ENCODE measurements around the gene ST6GALNAC3. TPM values are rescaled to one million over a fixed set of nuclear protein-coding genes. Genes with fewer than 3 reads are reported as not detected.

Gene ST6GALNAC3
- total RNA-seq, 1 donor from 2014 or later, result 5.6 TPM

DNA sequence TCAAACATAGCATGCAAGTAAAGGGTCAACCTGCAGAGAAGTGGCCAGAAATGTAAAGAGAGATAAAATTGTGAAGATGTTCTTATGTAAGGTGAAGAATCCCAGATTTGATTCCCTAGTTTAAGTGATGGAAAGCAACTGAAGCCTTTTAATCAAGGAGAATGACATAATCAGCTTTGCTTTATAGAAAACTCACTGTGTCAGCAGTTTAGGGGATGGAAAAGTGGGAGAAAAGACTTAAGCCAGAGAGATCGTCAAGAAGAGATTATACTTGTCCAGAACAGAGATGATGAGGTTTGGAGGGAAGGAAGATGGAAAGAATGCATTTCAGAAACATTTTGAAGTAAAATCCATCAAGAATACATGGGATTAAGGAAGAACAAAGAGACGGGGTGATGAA, 517.4 kb downstream of the ST6GALNAC3 start:
- intact Hi-C loops (cut with DNase I), result no loop called here
- no peaks in the 10 kb centered on the region for H3K9me3 ChIP-seq
- H3K36me3 ChIP-seq, result no peaks in the 10 kb centered on the region
- no peaks in the 10 kb centered on the region for H3K27me3 ChIP-seq
- H3K4me3 ChIP-seq, result no peak overlapping the region
- H3K27ac ChIP-seq, result no peak overlapping the region
- H3K4me1 ChIP-seq, result no peaks in the 10 kb centered on the region
- TF ChIP-seq, protein P1, sequence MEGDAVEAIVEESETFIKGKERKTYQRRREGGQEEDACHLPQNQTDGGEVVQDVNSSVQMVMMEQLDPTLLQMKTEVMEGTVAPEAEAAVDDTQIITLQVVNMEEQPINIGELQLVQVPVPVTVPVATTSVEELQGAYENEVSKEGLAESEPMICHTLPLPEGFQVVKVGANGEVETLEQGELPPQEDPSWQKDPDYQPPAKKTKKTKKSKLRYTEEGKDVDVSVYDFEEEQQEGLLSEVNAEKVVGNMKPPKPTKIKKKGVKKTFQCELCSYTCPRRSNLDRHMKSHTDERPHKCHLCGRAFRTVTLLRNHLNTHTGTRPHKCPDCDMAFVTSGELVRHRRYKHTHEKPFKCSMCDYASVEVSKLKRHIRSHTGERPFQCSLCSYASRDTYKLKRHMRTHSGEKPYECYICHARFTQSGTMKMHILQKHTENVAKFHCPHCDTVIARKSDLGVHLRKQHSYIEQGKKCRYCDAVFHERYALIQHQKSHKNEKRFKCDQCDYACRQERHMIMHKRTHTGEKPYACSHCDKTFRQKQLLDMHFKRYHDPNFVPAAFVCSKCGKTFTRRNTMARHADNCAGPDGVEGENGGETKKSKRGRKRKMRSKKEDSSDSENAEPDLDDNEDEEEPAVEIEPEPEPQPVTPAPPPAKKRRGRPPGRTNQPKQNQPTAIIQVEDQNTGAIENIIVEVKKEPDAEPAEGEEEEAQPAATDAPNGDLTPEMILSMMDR (IDR thresholded peaks at IDR 0.05), result no peak
- DNase-seq (no peak), ATAC-seq (no peak)

DNA sequence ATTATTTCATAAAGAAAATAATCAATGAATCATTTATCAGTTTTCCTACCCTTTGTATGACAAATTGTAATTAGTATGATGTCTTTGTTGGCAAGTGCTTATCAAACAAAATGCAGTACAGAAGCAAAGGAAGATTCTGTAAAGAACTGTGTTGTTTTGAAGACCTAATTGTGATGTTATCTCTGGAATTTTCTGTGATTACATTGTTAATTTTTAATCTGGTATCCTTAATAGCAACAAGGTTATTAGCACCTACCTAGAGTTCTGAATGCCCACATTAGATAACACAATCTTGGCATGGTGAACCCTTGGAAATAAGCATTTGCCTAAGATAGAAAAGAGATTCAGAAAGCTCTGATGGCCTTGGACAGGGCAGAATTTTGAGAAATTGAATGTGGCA, 518.6 kb downstream of the ST6GALNAC3 start:
- H3K4me1 ChIP-seq, result no peaks in the 10 kb centered on the region
- no peaks in the 10 kb centered on the region for H3K27me3 ChIP-seq
- DNase-seq, result no peak
- TF ChIP-seq, protein P1 (IDR thresholded peaks at IDR 0.05), result no peak
- no peak overlapping the region for H3K27ac ChIP-seq
- intact Hi-C loops (cut with DNase I), result no loop called here
- no peak for ATAC-seq
- H3K9me3 ChIP-seq, result no peaks in the 10 kb centered on the region
- no peak overlapping the region for H3K4me3 ChIP-seq
- H3K36me3 ChIP-seq, result no peaks in the 10 kb centered on the region

DNA sequence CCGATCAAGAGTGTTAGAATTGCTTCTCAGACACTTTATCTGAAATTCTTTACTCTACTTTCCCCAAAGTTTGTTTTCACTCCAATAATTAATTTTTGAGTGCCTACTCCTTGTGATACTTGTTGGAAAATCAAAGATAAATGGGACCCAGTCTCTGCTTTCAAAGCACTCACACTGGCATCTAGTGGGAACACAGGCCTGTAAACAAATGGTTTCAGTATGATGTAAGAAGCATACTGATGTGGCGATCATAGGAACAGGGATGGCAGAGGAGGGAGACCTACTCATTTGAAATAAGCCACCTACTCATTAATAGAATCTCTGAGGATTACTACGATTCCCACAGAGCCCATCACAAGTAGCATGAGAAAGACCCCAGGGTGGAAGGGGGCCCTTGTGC, 519.1 kb downstream of the ST6GALNAC3 start:
- H3K36me3 ChIP-seq, result no peaks in the 10 kb centered on the region
- TF ChIP-seq, protein P1 (IDR thresholded peaks at IDR 0.05), result no peak
- no peaks in the 10 kb centered on the region for H3K9me3 ChIP-seq
- no peaks in the 10 kb centered on the region for H3K4me1 ChIP-seq
- ATAC-seq (peak; percentile 90), DNase-seq (no peak)
- H3K4me3 ChIP-seq, result no peak overlapping the region
- H3K27me3 ChIP-seq, result no peaks in the 10 kb centered on the region
- intact Hi-C loops (cut with DNase I), result no loop called here
- H3K27ac ChIP-seq, result no peak overlapping the region

DNA sequence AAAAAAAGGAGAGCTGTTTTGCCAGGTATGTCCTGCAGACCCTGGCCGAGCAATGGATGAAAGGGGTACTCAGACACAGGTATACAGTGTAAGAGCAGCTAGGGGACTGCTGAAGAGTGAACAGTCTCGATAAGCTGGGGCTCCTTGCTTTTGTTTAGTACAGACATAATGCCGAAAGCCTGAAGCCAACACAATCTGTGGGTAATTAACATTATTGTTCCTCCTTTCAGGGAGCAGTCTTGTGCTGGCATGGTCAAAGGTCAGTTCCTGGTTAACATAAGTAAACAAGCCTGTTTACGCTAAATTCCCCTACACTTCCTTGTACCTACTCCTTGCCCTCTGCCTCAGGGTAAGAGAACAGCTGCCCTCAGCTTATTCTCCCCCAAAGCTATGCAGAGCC, 520.5 kb downstream of the ST6GALNAC3 start:
- TF ChIP-seq, protein P1 (IDR thresholded peaks at IDR 0.05), result no peak
- no peak for ATAC-seq
- DNase-seq, result no peak
- Histone ChIP-seq H3K27ac (no peak overlapping the region), H3K36me3 (no peaks in the 10 kb centered on the region), H3K4me1 (no peaks in the 10 kb centered on the region), H3K4me3 (no peak overlapping the region), H3K27me3 (no peaks in the 10 kb centered on the region), H3K9me3 (no peaks in the 10 kb centered on the region)
- intact Hi-C loops (cut with DNase I), result no loop called here

DNA sequence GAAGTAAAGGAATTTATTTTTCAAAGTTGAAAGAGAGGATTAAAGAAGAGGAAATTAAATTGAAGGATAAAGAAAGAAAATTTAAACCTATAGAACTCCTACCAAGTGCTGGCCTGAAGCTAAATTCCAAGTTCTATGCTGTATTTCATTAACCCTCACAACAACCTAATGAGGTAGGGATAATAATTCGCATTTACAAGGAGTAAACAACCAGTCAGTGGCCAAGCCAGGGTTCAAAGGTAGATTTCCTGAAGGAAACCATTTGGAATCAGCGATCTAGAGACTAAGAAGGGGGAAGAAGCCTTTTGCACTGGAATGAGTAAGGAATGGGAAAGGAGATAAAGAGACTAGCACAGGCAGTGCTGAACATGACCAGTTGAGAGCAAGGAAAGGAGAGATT, 526.9 kb downstream of the ST6GALNAC3 start:
- Histone ChIP-seq H3K36me3 (no peaks in the 10 kb centered on the region), H3K9me3 (no peaks in the 10 kb centered on the region), H3K27ac (no peak overlapping the region), H3K4me3 (no peak overlapping the region), H3K27me3 (no peaks in the 10 kb centered on the region), H3K4me1 (no peaks in the 10 kb centered on the region)
- TF ChIP-seq, protein P1 (IDR thresholded peaks at IDR 0.05), result no peak
- no peak for DNase-seq
- ATAC-seq, result no peak
- intact Hi-C loops (cut with DNase I), result no loop called here

DNA sequence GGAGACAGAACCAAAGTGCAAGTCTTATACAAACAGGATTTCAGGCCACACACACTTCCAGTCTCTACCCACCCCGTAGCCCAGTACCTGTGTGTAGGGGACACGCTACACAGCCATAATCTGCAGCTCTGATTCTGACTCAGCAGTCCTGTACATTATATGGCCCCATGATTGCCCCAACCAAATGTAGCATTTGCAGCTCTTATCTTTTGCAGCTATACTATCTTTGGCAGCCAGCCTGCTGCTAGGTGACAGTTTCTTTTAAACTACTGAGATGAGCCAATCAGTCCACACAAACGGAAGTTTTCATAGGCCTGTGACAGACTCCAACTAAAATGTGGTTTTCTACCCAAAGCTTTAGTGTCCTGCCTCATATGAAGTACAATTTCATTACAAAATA, 533.2 kb downstream of the ST6GALNAC3 start:
- intact Hi-C loops (cut with DNase I), result no loop called here
- Histone ChIP-seq H3K27ac (no peak overlapping the region), H3K27me3 (no peaks in the 10 kb centered on the region), H3K4me3 (no peak overlapping the region), H3K4me1 (no peaks in the 10 kb centered on the region), H3K9me3 (no peaks in the 10 kb centered on the region), H3K36me3 (no peaks in the 10 kb centered on the region)
- ATAC-seq, result no peak
- TF ChIP-seq, protein P1 (IDR thresholded peaks at IDR 0.05), result no peak
- no peak for DNase-seq
